Measurements from ENCODE around the gene ABTB2.
A peak's percentile ranks its signal among the peaks of the same experiment; 100 is the strongest.

Gene ABTB2

DNA sequence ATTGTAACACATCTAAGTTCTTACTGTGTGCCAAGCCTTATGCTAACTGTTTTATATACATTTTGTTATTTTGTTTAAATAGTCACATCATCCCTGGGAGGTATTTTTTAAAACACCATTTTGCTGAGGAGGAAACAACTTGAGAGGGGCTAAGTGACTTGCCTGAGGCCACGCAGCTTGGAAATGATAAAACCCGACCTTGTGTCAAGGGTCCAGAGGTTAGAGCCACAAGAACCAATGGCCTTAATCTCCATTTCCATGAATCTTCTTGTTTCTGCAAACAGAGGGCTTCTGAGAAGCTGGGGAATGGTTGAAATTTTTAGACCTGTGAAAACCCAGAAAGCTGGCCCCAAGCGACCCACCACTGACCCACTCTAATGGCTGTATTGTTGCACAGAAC, 16.7 kb downstream of the ABTB2 start:
- Histone ChIP-seq H2AFZ (ENCODE audit: low read length) (no peak overlapping the region), H3K79me1 (ENCODE audit: low read depth, low read length) (no peaks in the 10 kb centered on the region), H3K27me3 (ENCODE audit: control insufficient read depth in 3 of 3, insufficient read depth in 3 of 3, low read depth in 1 of 3, low read length in 3 of 3) (no peaks in the 10 kb centered on the region), H2AK5ac (ENCODE audit: low read depth, low read length) (no peak overlapping the region), H3K4me1 (ENCODE audit: control insufficient read depth in 2 of 2, insufficient read depth in 1 of 2, low read depth in 1 of 2, low read length in 2 of 2) (peaks cover 0 to 5% of the 10 kb centered on the region in 2 donors), H3K14ac (ENCODE audit: low read length) (no peak overlapping the region), H2BK15ac (ENCODE audit: low read length) (no peak overlapping the region), H3K4me2 (ENCODE audit: insufficient read depth, low read length, poor library complexity, severe bottlenecking) (no peak overlapping the region), H3K27ac (replicated peaks; ENCODE audit: low read length) (no peak overlapping the region), H4K8ac (ENCODE audit: low read depth, low read length) (no peak overlapping the region), H2BK5ac (ENCODE audit: low read length) (no peak overlapping the region), H3K4me3 (ENCODE audit: low read length in 2 of 2) (no peak overlapping the region), H2BK120ac (ENCODE audit: low read depth, low read length) (no peak overlapping the region), H3K9me3 (replicated peaks in 1 of 2; ENCODE audit: control insufficient read depth in 2 of 2, insufficient read depth in 1 of 2, low read depth in 1 of 2, low read length in 2 of 2) (no peaks in the 10 kb centered on the region), H3K23ac (ENCODE audit: low read depth, low read length, poor library complexity) (no peak overlapping the region), H4K91ac (ENCODE audit: low read depth, low read length, poor library complexity) (no peak overlapping the region), H2BK12ac (ENCODE audit: low read length) (no peak overlapping the region), H3K4ac (ENCODE audit: low read length) (no peak overlapping the region), H3K9ac (ENCODE audit: low read depth, low read length, poor library complexity) (no peak overlapping the region), H3K36me3 (replicated peaks in 1 of 2; ENCODE audit: control insufficient read depth in 2 of 2, insufficient read depth in 2 of 2, low read length in 2 of 2) (no peaks in the 10 kb centered on the region), H3K18ac (ENCODE audit: low read length) (no peak overlapping the region)
- WGBS, 2 donors (ENCODE audit: extremely low coverage in 2 of 2, insufficient read length in 2 of 2, insufficient replicate concordance in 1 of 2): no CpG with 5 or more reads among the region's 3 CpGs
- DNase-seq (ENCODE audit: low spot score): no peak

- Histone ChIP-seq H2AK5ac (ENCODE audit: low read depth, low read length) (no peak overlapping the region), H3K18ac (ENCODE audit: low read length) (no peak overlapping the region), H4K8ac (ENCODE audit: low read depth, low read length) (no peak overlapping the region), H3K4ac (ENCODE audit: low read length) (no peak overlapping the region), H2BK5ac (ENCODE audit: low read length) (no peak overlapping the region), H3K36me3 (replicated peaks in 1 of 2; ENCODE audit: control insufficient read depth in 2 of 2, insufficient read depth in 2 of 2, low read length in 2 of 2) (no peaks in the 10 kb centered on the region), H3K9me3 (replicated peaks in 1 of 2; ENCODE audit: control insufficient read depth in 2 of 2, insufficient read depth in 1 of 2, low read depth in 1 of 2, low read length in 2 of 2) (no peaks in the 10 kb centered on the region), H3K79me1 (ENCODE audit: low read depth, low read length) (no peaks in the 10 kb centered on the region), H3K4me3 (ENCODE audit: low read length in 2 of 2) (no peak overlapping the region), H3K14ac (ENCODE audit: low read length) (no peak overlapping the region), H3K4me2 (ENCODE audit: insufficient read depth, low read length, poor library complexity, severe bottlenecking) (no peak overlapping the region), H3K27ac (replicated peaks; ENCODE audit: low read length) (no peak overlapping the region), H3K27me3 (ENCODE audit: control insufficient read depth in 3 of 3, insufficient read depth in 3 of 3, low read depth in 1 of 3, low read length in 3 of 3) (no peaks in the 10 kb centered on the region), H2AFZ (ENCODE audit: low read length) (no peak overlapping the region), H3K9ac (ENCODE audit: low read depth, low read length, poor library complexity) (no peak overlapping the region), H4K91ac (ENCODE audit: low read depth, low read length, poor library complexity) (no peak overlapping the region), H2BK12ac (ENCODE audit: low read length) (no peak overlapping the region), H2BK15ac (ENCODE audit: low read length) (no peak overlapping the region), H3K4me1 (ENCODE audit: control insufficient read depth in 2 of 2, insufficient read depth in 1 of 2, low read depth in 1 of 2, low read length in 2 of 2) (peaks cover 0 to 5% of the 10 kb centered on the region in 2 donors), H2BK120ac (ENCODE audit: low read depth, low read length) (no peak overlapping the region), H3K23ac (ENCODE audit: low read depth, low read length, poor library complexity) (no peak overlapping the region)
- DNase-seq (ENCODE audit: low spot score): no peak
- no CpG with 5 or more reads among the region's 1 CpG for WGBS, 2 donors (ENCODE audit: extremely low coverage in 2 of 2, insufficient read length in 2 of 2, insufficient replicate concordance in 1 of 2)
These were observed 17.2 kb downstream of the ABTB2 start for GRCh38 chr11:34340653-34341052.

DNA sequence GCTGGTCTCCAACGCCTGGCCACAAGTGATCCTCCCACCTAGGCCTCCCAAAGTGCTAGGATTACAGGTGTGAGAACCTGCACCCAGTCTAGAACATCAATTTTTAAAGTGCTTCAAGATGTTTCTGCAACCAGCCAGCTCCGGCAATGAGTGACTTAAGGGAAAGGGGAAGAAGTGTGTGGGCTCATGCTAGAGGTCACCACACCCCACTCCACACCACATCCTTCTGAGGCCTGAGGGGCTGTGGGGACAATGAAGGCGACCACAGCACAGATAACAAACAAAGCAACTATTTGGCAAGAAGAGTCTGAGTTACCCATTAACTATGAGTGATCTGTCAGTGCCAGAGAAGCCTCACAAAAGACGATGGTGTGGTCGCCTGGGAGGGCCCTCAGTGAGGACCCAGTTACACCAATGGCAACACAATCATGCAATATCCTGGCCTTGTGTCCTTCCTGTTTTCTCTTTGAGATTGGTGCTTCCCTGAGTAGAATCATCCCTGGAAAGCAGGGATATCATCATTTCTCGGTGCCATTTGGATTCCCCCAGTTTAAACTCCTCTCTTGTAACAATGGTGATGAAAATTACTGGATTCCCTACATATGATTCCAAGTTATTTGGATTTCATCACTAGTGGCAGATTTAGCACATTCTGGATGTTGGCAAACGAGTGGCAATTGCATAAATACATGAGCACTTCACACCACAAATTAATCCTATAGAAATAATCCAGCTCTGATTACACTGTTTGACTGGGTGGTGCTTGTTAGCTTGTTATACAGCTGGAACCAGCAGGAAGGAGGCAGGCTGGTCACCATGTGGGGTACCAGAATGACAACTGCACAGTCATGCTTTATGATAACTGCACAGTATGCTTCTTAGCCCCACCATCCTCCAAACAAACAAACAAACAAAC, 18.4 kb downstream of the ABTB2 start:
- no peak overlapping the region for H3K14ac ChIP-seq (ENCODE audit: low read length)
- peaks cover 0 to 5% of the 10 kb centered on the region in 2 donors for H3K4me1 ChIP-seq (ENCODE audit: control insufficient read depth in 2 of 2, insufficient read depth in 1 of 2, low read depth in 1 of 2, low read length in 2 of 2)
- H2BK15ac ChIP-seq (ENCODE audit: low read length): no peak overlapping the region
- no peak overlapping the region for H3K27ac ChIP-seq (replicated peaks; ENCODE audit: low read length)
- H2BK120ac ChIP-seq (ENCODE audit: low read depth, low read length): no peak overlapping the region
- no peak overlapping the region for H3K18ac ChIP-seq (ENCODE audit: low read length)
- H3K36me3 ChIP-seq (replicated peaks in 1 of 2; ENCODE audit: control insufficient read depth in 2 of 2, insufficient read depth in 2 of 2, low read length in 2 of 2): no peaks in the 10 kb centered on the region
- H3K23ac ChIP-seq (ENCODE audit: low read depth, low read length, poor library complexity): no peak overlapping the region
- WGBS, 2 donors (ENCODE audit: extremely low coverage in 2 of 2, insufficient read length in 2 of 2, insufficient replicate concordance in 1 of 2): no CpG with 5 or more reads among the region's 7 CpGs
- H4K8ac ChIP-seq (ENCODE audit: low read depth, low read length): no peak overlapping the region
- H3K79me1 ChIP-seq (ENCODE audit: low read depth, low read length): no peaks in the 10 kb centered on the region
- no peak overlapping the region for H2AFZ ChIP-seq (ENCODE audit: low read length)
- no peaks in the 10 kb centered on the region for H3K9me3 ChIP-seq (replicated peaks in 1 of 2; ENCODE audit: control insufficient read depth in 2 of 2, insufficient read depth in 1 of 2, low read depth in 1 of 2, low read length in 2 of 2)
- no peak overlapping the region for H2BK12ac ChIP-seq (ENCODE audit: low read length)
- DNase-seq (ENCODE audit: low spot score): no peak
- no peak overlapping the region for H3K4me2 ChIP-seq (ENCODE audit: insufficient read depth, low read length, poor library complexity, severe bottlenecking)
- H2BK5ac ChIP-seq (ENCODE audit: low read length): no peak overlapping the region
- H3K4ac ChIP-seq (ENCODE audit: low read length): no peak overlapping the region
- no peaks in the 10 kb centered on the region for H3K27me3 ChIP-seq (ENCODE audit: control insufficient read depth in 3 of 3, insufficient read depth in 3 of 3, low read depth in 1 of 3, low read length in 3 of 3)
- H3K4me3 ChIP-seq (ENCODE audit: low read length in 2 of 2): no peak overlapping the region
- no peak overlapping the region for H4K91ac ChIP-seq (ENCODE audit: low read depth, low read length, poor library complexity)
- no peak overlapping the region for H3K9ac ChIP-seq (ENCODE audit: low read depth, low read length, poor library complexity)
- no peak overlapping the region for H2AK5ac ChIP-seq (ENCODE audit: low read depth, low read length)

GRCh38 chr11:34337016-34337415, 20.8 kb downstream of the ABTB2 start:
- H2BK120ac ChIP-seq (ENCODE audit: low read depth, low read length): no peak overlapping the region

More at GRCh38 chr11:34337016-34337415, 20.8 kb downstream of the ABTB2 start:
- Histone ChIP-seq H3K9ac (ENCODE audit: low read depth, low read length, poor library complexity) (no peak overlapping the region), H4K91ac (ENCODE audit: low read depth, low read length, poor library complexity) (no peak overlapping the region), H3K4me3 (ENCODE audit: low read length in 2 of 2) (no peak overlapping the region), H3K9me3 (replicated peaks in 1 of 2; ENCODE audit: control insufficient read depth in 2 of 2, insufficient read depth in 1 of 2, low read depth in 1 of 2, low read length in 2 of 2) (no peaks in the 10 kb centered on the region), H3K4me1 (ENCODE audit: control insufficient read depth in 2 of 2, insufficient read depth in 1 of 2, low read depth in 1 of 2, low read length in 2 of 2) (peaks cover 0 to 4% of the 10 kb centered on the region in 2 donors), H2AK5ac (ENCODE audit: low read depth, low read length) (peak overlapping the region; percentile 44), H3K14ac (ENCODE audit: low read length) (no peak overlapping the region), H2AFZ (ENCODE audit: low read length) (no peak overlapping the region), H3K18ac (ENCODE audit: low read length) (peak overlapping the region; percentile 55), H2BK12ac (ENCODE audit: low read length) (no peak overlapping the region), H3K36me3 (replicated peaks in 1 of 2; ENCODE audit: control insufficient read depth in 2 of 2, insufficient read depth in 2 of 2, low read length in 2 of 2) (no peaks in the 10 kb centered on the region), H4K8ac (ENCODE audit: low read depth, low read length) (no peak overlapping the region), H3K79me1 (ENCODE audit: low read depth, low read length) (no peaks in the 10 kb centered on the region), H3K4ac (ENCODE audit: low read length) (no peak overlapping the region), H3K4me2 (ENCODE audit: insufficient read depth, low read length, poor library complexity, severe bottlenecking) (no peak overlapping the region), H3K27ac (replicated peaks; ENCODE audit: low read length) (no peak overlapping the region), H2BK15ac (ENCODE audit: low read length) (no peak overlapping the region), H3K23ac (ENCODE audit: low read depth, low read length, poor library complexity) (no peak overlapping the region), H3K27me3 (ENCODE audit: control insufficient read depth in 3 of 3, insufficient read depth in 3 of 3, low read depth in 1 of 3, low read length in 3 of 3) (no peaks in the 10 kb centered on the region), H2BK5ac (ENCODE audit: low read length) (no peak overlapping the region)
- WGBS, 2 donors (ENCODE audit: extremely low coverage in 2 of 2, insufficient read length in 2 of 2, insufficient replicate concordance in 1 of 2): no CpG with 5 or more reads among the region's 7 CpGs
- DNase-seq (ENCODE audit: low spot score): no peak
